Kidney tubule cell (primary cell): ENCODE results near the gene ITGAE.

Experiments used
- DNase-seq: peaks from one replicate; pipeline ENCODE4 v3.0.0-alpha.2; 2018; ENCODE audit warnings: low spot score

ITGAE gene

DNA sequence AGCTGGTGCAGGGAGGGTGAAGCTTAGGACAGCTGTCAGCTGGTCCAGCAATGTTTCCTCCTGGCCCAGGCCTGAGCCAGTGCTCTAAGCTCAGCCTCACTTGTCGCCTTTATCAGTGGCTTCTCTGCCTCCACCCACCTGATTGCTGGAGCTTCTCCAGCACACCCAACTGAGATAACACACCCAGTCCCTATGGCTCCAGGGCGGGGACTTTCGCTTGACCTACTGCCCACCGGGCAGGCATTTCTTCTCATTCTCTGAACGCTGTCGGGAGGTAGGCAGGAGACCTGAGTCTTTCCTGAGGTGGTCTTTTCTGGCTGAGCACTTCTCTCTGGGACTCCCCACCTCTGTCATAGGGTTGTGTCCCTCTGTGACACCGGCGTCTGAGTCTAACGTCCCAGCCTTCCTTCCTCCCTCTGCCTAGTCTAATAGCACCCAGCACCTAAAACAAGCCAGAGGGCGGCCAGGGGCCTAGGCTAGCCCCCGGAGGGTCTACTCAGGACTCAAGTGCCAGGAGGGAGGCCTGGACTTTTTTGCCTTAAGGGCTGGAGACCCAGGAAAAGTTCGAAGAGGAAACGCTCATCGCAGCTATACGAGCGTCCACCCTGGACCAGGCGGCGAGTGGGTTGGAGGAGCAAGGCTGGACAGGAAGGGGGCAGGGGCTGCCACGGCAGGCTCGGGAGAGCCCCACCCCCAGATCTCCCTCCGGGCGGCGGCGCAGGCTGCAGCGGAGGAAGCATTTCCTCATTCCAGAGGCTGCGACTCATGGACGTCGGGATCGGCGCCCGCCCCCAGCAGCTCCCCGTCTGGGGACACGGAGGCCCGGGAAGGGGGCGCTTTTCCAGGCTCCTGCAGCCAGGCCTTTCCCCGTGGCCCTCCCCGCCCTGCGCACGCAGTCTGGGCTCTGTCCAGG lies 133.4 kb downstream of the ITGAE start:
- peak; percentile 94 for DNase-seq

DNA sequence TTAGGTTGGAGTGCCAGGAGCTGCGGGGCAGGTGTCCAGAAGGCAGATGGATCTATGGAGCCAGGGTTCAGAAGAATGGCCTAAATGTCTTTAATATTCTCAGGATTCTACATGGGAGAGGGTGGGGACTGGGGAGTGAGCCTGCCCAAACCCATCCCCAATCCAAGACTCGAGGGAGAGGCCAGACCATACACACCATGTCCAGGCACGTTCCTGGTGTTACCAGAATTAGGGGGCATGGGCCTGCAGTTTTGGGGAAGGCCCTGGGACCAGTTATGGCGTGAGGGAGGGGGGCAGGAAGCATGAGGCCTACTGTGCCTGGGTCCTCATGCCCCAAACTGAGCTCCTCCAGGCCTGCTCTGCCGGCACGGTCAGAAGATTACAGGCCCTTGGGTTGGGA lies 134.5 kb downstream of the ITGAE start:
- DNase-seq = no peak

DNA sequence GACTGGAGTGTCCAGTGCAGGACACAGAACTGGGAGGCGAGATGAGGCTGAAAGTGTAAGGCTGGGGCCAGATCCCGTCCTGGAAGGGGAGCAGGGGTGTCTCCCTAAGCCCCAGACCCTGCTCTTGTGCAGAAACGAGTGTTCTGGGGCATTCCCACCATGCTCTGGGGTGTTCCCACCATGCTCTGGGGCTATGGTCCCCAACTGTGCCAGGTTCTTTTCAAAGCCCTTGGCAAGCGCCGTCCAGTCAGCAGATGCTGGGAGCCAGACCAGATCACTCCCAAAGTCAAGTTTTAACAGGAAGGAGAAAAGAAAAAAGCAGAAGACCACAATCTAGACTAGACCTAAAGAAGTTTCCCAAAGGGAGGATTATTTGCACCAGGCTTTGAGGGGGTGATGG lies 135.2 kb downstream of the ITGAE start:
- no peak for DNase-seq
